NCI-H1930 (cell line): ENCODE data around the gene PRAF2.

ENCODE experiments used
- DNase-seq, 2 experiments: peaks; one replicate each; lab custom pipeline; 2025; lab: John Stamatoyannopoulos, UW

Gene PRAF2

DNA sequence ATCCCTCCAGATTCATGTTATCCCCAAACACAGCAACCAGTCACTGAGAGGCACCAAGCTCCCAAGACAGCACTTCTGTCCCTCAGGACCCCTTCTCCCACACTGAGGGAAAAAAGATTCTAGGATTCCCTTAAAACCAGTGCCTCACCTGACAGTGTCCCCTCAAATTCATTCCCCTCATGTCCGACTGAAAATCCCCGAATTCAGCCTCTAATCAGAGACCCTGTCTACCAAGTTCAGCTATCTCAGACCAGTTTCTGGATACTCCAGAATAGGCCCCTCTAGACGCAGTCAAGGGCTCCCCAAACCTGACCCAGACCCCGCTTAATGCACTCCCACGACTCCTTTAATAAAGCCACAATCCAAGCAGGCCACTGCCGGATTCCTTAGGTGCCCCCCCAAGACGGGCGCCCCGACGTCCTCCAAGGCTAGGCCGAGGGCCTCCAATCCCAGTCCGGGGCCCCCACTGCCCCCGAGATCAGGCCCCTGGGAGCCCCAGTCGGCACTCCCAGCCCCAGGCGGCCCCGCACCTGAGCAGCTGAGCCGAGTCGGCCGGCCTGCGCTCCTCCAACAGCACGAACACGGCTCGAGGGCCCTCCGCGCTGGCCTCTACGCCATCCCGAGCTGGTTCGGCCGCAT is 31.1 kb downstream of the PRAF2 start:
- no peak for DNase-seq

DNA sequence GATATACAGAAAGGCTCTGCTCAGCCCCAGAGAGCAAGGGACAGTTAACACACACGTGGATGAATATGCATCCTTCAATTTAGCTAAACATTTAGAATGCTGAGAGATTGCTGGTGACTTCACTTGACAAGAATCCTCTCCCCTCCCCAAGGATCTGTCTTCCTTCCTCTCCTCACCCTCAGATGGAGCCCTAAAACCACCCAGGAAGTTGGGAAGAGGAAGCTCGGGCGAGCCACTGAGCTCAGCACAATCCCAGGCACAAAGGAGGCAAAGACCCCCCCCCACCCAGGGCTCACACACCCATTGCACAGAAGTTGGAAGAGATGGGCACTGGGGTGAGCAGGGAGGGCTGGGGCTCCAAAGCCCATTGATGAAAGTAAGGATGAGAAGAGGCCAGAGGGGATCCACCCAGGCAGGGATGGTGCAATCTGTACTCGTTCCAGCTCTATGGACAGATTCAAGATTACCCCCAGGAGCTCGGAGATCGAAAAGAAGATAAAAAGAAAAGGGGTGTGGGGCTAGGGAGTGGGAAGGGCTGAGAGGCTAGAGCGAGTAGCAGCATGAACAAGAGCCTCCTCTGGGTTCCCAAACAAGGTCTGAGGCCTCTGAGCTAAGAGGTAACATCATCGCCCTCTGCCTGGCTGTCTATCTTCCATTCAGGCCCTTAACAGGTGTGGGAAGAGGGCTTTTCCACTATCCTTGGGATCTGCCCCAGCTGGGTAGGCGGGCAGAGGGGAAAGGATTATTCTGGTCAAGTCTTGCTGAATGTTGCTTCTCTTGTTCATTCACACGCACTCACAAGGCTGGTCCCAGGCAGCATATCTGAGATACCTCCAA is 31.8 kb downstream of the PRAF2 start:
- DNase-seq, result no peak

DNA sequence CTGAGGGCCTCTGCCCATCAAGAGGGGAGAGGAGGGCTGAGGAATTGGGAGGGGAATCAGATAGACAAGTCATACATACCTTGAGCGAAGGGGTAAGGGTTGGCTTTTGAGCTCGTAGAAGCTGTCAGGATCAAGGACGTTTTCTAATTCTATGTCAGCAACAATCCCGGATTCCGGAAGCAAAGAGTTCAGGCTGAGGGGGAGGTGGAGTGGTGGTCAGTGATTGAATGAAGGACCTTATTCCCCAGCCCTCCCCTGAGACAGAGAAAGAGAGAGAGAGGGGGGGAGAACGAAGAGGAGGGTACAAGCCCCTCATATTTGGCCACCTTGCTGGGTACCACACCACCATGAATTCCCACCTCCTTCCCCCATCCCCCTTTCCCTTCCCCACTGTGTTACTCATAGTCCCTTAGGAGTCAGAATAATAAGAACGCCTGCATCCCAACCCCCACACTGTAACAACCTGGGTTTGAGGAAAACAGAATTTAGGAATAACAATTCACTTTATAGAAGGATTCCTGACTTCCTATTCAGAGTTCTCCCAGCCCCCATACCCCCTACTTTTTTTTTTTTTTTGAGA is 33.3 kb downstream of the PRAF2 start:
- DNase-seq, result no peak

DNA sequence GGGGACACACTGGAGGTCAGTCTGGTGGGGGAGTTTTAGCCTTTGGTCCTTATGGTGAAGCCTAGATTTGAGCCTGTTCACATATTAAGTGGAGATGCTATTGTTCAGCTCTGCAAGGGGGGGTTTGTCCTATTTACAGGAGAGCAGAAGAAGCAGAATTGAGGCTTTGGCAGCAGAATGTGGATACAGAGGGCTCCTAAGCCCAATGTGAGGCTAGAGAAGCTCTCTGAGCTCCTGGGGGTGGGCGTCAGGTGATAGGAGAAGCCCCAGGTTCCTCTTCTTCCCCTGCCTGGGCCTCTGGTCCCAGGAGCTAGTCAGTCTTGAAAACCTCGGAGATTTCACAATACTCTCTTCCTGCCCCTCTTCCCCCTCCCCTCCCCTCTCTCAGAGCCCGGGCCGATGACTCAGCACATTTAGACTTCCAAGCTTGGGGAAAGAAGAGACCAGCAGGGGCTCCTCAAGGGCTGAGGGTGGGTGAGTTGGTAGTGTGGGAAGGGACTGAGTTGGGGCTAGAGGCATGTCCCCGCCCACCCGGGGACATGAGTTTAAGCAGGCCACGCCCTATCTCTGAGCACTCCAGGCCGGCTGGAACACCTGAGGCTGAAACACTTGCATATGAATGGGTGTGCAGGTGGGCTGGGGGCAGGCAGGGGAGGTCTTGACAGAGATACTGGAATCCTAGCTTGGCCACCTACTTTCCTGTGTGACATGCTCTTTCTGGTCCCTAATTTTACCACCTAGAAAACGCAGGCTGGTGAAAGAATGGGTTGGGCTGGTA is 34.0 kb downstream of the PRAF2 start:
- peak in 1 of 2 experiments; percentile 28 for DNase-seq

DNA sequence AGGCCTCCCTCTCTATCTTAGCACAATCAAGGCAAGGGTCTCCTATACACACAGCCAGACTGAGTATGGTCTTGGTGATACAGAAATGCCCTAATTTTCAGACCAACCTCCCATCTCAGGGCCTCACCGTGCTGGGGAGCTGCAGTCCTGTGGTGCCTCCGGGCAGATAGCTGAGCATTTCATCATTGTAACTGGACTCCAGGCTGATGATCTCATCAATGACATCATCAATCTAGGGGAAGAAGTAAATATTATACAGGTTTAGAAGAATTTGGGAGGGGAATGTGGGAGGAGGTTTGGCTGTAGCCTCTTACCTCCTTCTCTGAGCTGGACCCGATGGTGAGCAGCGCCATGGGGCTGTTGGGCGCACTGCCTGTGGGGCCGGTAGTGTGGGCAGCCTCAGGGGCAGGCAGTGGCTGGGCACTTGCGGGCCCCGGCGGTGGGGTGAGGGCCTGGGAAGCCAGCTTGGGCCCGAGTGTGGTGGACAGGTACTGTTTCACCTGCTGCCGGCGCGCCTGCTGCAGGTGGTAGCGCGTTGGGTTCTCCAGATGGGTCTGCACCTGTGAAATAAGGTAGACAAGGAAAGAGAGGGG is 35.8 kb downstream of the PRAF2 start:
- no peak for DNase-seq

DNA sequence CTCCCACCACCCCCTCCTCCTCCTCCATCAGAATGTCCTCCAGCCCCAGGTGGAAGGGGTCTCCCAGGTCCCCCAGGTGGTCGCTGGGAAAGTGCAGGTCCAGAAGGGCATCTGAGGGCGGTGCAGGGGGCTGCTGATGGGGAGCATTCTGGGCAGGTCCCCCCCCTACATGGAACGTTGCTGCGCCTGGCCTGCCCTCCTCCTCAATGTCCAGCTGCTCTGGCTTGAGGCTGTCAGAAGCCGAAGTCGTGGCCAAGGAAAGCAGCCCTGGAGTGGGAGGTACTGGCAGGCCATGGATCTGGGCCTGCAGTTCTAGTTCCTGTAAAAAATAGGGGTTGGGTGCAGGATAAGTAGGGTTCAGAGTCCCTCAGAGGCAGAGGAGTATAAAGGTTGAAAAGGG is 43.5 kb downstream of the PRAF2 start:
- DNase-seq, result no peak

DNA sequence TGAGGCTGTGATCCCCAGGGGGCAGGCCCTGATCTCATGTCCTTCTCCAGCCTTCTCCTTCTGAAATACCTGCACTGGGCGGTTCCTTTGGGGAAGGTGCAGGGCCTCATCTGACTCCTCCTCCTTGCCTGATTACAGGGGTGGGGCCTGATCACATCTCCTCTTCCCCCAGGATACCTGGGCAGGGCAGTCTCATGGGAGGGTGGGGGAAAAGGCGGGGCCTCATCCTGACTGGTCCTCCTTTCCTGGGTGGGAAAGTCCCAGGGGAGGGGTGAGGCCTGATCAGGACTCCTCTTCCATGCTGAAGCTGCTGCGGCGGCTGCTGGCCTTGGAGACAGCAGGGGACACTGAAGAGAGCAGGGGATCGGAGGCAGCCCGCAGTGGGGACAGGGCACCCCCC is 43.9 kb downstream of the PRAF2 start:
- no peak for DNase-seq
